Measurements from ENCODE around the gene LMAN2.

DNA sequence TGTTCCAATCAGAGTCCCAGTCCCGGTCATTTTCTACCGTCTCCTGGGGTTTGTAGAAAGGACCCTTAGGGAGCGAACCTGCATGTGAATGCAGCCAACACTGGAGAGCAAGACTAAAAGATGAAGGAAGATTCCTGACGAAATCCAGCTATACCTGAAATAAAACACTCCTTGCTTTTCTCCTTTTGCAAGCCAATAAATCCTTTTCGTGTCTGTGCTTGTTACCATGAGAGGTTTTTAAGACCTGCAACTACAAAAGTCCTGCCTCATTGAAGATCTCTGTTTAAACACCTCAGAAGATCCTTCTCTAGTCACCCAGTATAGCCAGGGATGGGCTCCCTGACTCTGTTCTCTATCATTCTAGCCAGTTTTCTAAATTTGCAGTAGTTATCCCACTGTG, 22.7 kb upstream of the LMAN2 start:
- TF ChIP-seq, protein P1, sequence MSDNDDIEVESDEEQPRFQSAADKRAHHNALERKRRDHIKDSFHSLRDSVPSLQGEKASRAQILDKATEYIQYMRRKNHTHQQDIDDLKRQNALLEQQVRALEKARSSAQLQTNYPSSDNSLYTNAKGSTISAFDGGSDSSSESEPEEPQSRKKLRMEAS (IDR thresholded peaks at IDR 0.05), result no peak
- TF ChIP-seq EP300 (IDR thresholded peaks at IDR 0.05) (no peak), POLR2A (IDR thresholded peaks at IDR 0.05; ENCODE audit: low read length) (no peak), PHF8 (IDR thresholded peaks at IDR 0.05; ENCODE audit: borderline replicate concordance, low read depth) (no peak), KDM1A (IDR thresholded peaks at IDR 0.05; ENCODE audit: low read depth) (no peak), RFX5 (IDR thresholded peaks at IDR 0.05) (no peak)
- TF ChIP-seq, protein P2, sequence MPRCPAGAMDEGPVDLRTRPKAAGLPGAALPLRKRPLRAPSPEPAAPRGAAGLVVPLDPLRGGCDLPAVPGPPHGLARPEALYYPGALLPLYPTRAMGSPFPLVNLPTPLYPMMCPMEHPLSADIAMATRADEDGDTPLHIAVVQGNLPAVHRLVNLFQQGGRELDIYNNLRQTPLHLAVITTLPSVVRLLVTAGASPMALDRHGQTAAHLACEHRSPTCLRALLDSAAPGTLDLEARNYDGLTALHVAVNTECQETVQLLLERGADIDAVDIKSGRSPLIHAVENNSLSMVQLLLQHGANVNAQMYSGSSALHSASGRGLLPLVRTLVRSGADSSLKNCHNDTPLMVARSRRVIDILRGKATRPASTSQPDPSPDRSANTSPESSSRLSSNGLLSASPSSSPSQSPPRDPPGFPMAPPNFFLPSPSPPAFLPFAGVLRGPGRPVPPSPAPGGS (IDR thresholded peaks at IDR 0.05), result no peak
- TF ChIP-seq, protein P3, sequence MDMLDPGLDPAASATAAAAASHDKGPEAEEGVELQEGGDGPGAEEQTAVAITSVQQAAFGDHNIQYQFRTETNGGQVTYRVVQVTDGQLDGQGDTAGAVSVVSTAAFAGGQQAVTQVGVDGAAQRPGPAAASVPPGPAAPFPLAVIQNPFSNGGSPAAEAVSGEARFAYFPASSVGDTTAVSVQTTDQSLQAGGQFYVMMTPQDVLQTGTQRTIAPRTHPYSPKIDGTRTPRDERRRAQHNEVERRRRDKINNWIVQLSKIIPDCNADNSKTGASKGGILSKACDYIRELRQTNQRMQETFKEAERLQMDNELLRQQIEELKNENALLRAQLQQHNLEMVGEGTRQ (IDR thresholded peaks at IDR 0.05), result no peak
